GM23248 (cell line): ENCODE results near the gene CBL. TPM values are rescaled to one million over a fixed set of nuclear protein-coding genes. Genes with fewer than 3 reads are reported as not detected.

Source experiments
- DNase-seq: peaks from one replicate; pipeline ENCODE4 v3.0.0-alpha.2; 2015
- H2AFZ ChIP-seq: fragments of 200-600 bp; sonication (generic); 2 replicates; pipeline ENCODE4 v1.6.1; 2016; ENCODE audit warnings: antibody characterized with exemption
- H3F3A ChIP-seq: fragments of 200-600 bp; sonication (generic); 2 replicates; pipeline ENCODE4 v1.6.1; 2016; ENCODE audit warnings: mild to moderate bottlenecking, antibody characterized with exemption, mixed run types; ENCODE audit not compliant: insufficient read depth
- H3K27ac ChIP-seq: fragments of 200-600 bp; sonication (generic); 2 replicates; pipeline ENCODE4 v1.5.1; 2016; ENCODE audit warnings: mild to moderate bottlenecking
- H3K27me3 ChIP-seq: fragments of 200-600 bp; sonication (generic); replicated peaks from 2 replicates; pipeline ENCODE4 v1.6.1; 2016; ENCODE audit warnings: mild to moderate bottlenecking; ENCODE audit not compliant: insufficient read depth
- H3K36me3 ChIP-seq: fragments of 200-600 bp; sonication (generic); 2 replicates; pipeline ENCODE4 v1.6.1; 2016; ENCODE audit warnings: low read depth, mild to moderate bottlenecking
- H3K4me1 ChIP-seq: fragments of 200-600 bp; sonication (generic); 2 replicates; pipeline ENCODE4 v1.6.1; 2016; ENCODE audit warnings: mild to moderate bottlenecking; ENCODE audit not compliant: insufficient read depth
- H3K4me2 ChIP-seq: fragments of 200-600 bp; sonication (generic); one replicate; pipeline ENCODE4 v1.6.1; 2016; ENCODE audit warnings: mild to moderate bottlenecking; ENCODE audit not compliant: unreplicated experiment
- H3K4me3 ChIP-seq: fragments of 200-600 bp; sonication (generic); 2 replicates; pipeline ENCODE4 v1.5.1; 2016; ENCODE audit warnings: mild to moderate bottlenecking
- H3K79me2 ChIP-seq: fragments of 200-600 bp; sonication (generic); 2 replicates; pipeline ENCODE4 v1.6.1; 2016; ENCODE audit warnings: mild to moderate bottlenecking; ENCODE audit not compliant: insufficient read depth
- H3K9ac ChIP-seq: fragments of 200-600 bp; sonication (generic); 2 replicates; pipeline ENCODE4 v1.6.1; 2016; ENCODE audit warnings: mild to moderate bottlenecking
- H3K9me2 ChIP-seq: fragments of 200-600 bp; sonication (generic); 2 replicates; pipeline ENCODE4 v1.6.1; 2016; ENCODE audit warnings: mixed run types, mild to moderate bottlenecking, moderate library complexity; ENCODE audit not compliant: insufficient read depth
- H3K9me3 ChIP-seq: fragments of 200-600 bp; sonication (generic); one replicate; pipeline ENCODE4 v1.6.1; 2017; ENCODE audit warnings: low read depth
- H4K20me1 ChIP-seq: fragments of 200-600 bp; sonication (generic); 2 replicates; pipeline ENCODE4 v1.6.0; 2016; ENCODE audit not compliant: insufficient read depth
- EZH2 ChIP-seq: fragments of 200-600 bp; sonication (generic); IDR thresholded peaks from 2 replicates; pipeline ENCODE4 v1.6.1; 2018; ENCODE audit warnings: antibody characterized with exemption, mild to moderate bottlenecking; ENCODE audit not compliant: insufficient read depth, poor library complexity, severe bottlenecking
- EZH2phosphoT487 ChIP-seq: fragments of 200-600 bp; sonication (generic); IDR thresholded peaks from 2 replicates; pipeline ENCODE4 v1.6.1; 2018; ENCODE audit warnings: antibody characterized with exemption, moderate library complexity, mild to moderate bottlenecking, low read depth; ENCODE audit not compliant: insufficient read depth
- WGBS, 2 experiments: methylation state at CpG; one replicate each; pipeline ENCODE4 v1.1.6; 2015 to 2017; ENCODE audit warnings: low lambda C conversion rate in 2 of 2, low coverage in 1 of 2; ENCODE audit errors: missing lambda C conversion rate in 2 of 2; 5-methylcytosine and 5-hydroxymethylcytosine counted together
- in situ Hi-C: fragments of 300-500 bp; cut with MboI; formaldehyde crosslinking; loops from 2 replicates; pipeline ENCODE4 v1.15.0; 2020
- polyA plus RNA-seq: library from polyadenylated mRNA; unstranded; fragments of >200 nt; fragmentation: Nextera tagmentation; extraction: Ambion mirVana; gene quantifications from 2 replicates; pipeline ENCODE4 v1.2.1, GENCODE V29; 2016
- total RNA-seq: library from RNA; depleted of rRNA; stranded (reverse); fragments of >200 nt; shearing (Covaris generic); gene quantifications from 2 replicates; pipeline ENCODE4 v1.2.3, GENCODE V29; 2014

The CBL gene
- total and polyA plus RNA-seq, 2 experiments from 2014 or later = 5.8 to 8.6 TPM

- Histone ChIP-seq H4K20me1 (no peaks in the 10 kb centered on the region), H3F3A (0 out of 2 replicates have a peak, but pooled peaks cover 18% of the 10 kb centered on the region), H3K4me3 (no peak overlapping the region), H3K27ac (no peak overlapping the region), H3K9ac (no peak overlapping the region), H3K79me2 (no peaks in the 10 kb centered on the region), H3K9me3 (no peaks in the 10 kb centered on the region), H3K9me2 (no peaks in the 10 kb centered on the region), H3K36me3 (no peaks in the 10 kb centered on the region), H3K4me2 (no peak overlapping the region), H2AFZ (no peak overlapping the region), H3K27me3 (no peaks in the 10 kb centered on the region), H3K4me1 (peaks cover 20% of the 10 kb centered on the region)
- TF ChIP-seq EZH2phosphoT487 (no peak), EZH2 (no peak)
- in situ Hi-C loops = no loop called here
- peak; percentile 72 for DNase-seq
- 4 to 6% methylated on average over 8 of the region's 8 CpGs for WGBS, 2 experiments
These were observed 117.4 kb downstream of the CBL start for GRCh38 chr11:119323532-119324033.

- no peak for TF ChIP-seq EZH2phosphoT487
- TF ChIP-seq EZH2 = no peak
- Histone ChIP-seq H3F3A (0 out of 2 replicates have a peak, but pooled peaks cover 13% of the 10 kb centered on the region), H3K36me3 (no peaks in the 10 kb centered on the region), H3K27ac (no peak overlapping the region), H3K4me2 (no peak overlapping the region), H3K9me2 (no peaks in the 10 kb centered on the region), H2AFZ (no peak overlapping the region), H3K79me2 (no peaks in the 10 kb centered on the region), H4K20me1 (no peaks in the 10 kb centered on the region), H3K27me3 (no peaks in the 10 kb centered on the region), H3K4me3 (no peak overlapping the region), H3K9me3 (no peaks in the 10 kb centered on the region), H3K4me1 (peaks cover 14% of the 10 kb centered on the region; the same call in 1 of the 2 replicates), H3K9ac (no peak overlapping the region)
- no peak for DNase-seq
- 22 to 43% methylated on average over 4 of the region's 4 CpGs for WGBS, 2 experiments
- in situ Hi-C loops = no loop called here
These were observed 118.0 kb downstream of the CBL start for GRCh38 chr11:119324189-119324588.

- no peaks in the 10 kb centered on the region for H3K9me3 ChIP-seq
- H3K36me3 ChIP-seq = no peaks in the 10 kb centered on the region
- no peaks in the 10 kb centered on the region; the same call in 1 of the 2 replicates for H3K27me3 ChIP-seq
- no peak overlapping the region for H3K4me3 ChIP-seq
- H3K4me1 ChIP-seq = no peaks in the 10 kb centered on the region
- no peak overlapping the region for H3K4me2 ChIP-seq
- no peak overlapping the region for H3K27ac ChIP-seq
- no peak for TF ChIP-seq EZH2
- TF ChIP-seq EZH2phosphoT487 = no peak
- H4K20me1 ChIP-seq = no peaks in the 10 kb centered on the region
- no peak for DNase-seq
- in situ Hi-C loops = no loop called here
- H3K9me2 ChIP-seq = no peaks in the 10 kb centered on the region
- no peaks in the 10 kb centered on the region for H3K79me2 ChIP-seq
- no peaks in the 10 kb centered on the region for H3F3A ChIP-seq
- H3K9ac ChIP-seq = no peak overlapping the region
- WGBS, 2 experiments = 47 to 54% methylated on average over 2 of the region's 2 CpGs
- no peak overlapping the region for H2AFZ ChIP-seq
These were observed 123.2 kb downstream of the CBL start for GRCh38 chr11:119329320-119329719.

- no peaks in the 10 kb centered on the region for H3K9me2 ChIP-seq
- no peaks in the 10 kb centered on the region for H3K9me3 ChIP-seq
- no peak overlapping the region for H3K27ac ChIP-seq
- H3K4me3 ChIP-seq = no peak overlapping the region
- H4K20me1 ChIP-seq = no peaks in the 10 kb centered on the region
- no peaks in the 10 kb centered on the region; the same call in 1 of the 2 replicates for H3K27me3 ChIP-seq
- H2AFZ ChIP-seq = no peak overlapping the region
- H3F3A ChIP-seq = no peaks in the 10 kb centered on the region
- H3K4me2 ChIP-seq = no peak overlapping the region
- no peak for DNase-seq
- TF ChIP-seq EZH2phosphoT487 (no peak), EZH2 (no peak)
- H3K79me2 ChIP-seq = peaks cover 9% of the 10 kb centered on the region
- no peak overlapping the region for H3K9ac ChIP-seq
- peaks cover 5% of the 10 kb centered on the region; the same call in 1 of the 2 replicates for H3K4me1 ChIP-seq
- 23 to 55% methylated on average over 1 of the region's 1 CpG for WGBS, 2 experiments
- in situ Hi-C loops = no loop called here
- H3K36me3 ChIP-seq = no peaks in the 10 kb centered on the region
These were observed 124.1 kb downstream of the CBL start for GRCh38 chr11:119330237-119330636.
